HepG2 (cell line): ENCODE data around the gene SESN1. TPM values are rescaled to one million over a fixed set of nuclear protein-coding genes. Genes with fewer than 3 reads are reported as not detected.

ENCODE experiments used
- ATAC-seq: fragments of 200-7000 bp; cut with Tn5 transposase; 3 replicates; pipeline ENCODE4 v1.9.1; 2020; ENCODE audit warnings: mild to moderate bottlenecking, moderate library complexity
- BruUV-seq: library from RNA; stranded (reverse); fragments of 400-500 nt; replicated peaks from 2 replicates; lab custom pipeline; 2021; lab: Mats Ljungman, UMichigan
- CTCF ChIA-PET: fragments of 300-600 bp; formaldehyde crosslinking; extraction: SDS; loops from one replicate; lab custom pipeline; 2021; ENCODE audit warnings: low total read pairs, inconsistent platforms, low intra/inter-chr PET ratio; lab: Yijun Ruan, JAX
- POLR2A ChIA-PET: fragments of 350-600 bp; sonication (Branson Sonifier 250); formaldehyde crosslinking; loops from one replicate; lab custom pipeline; 2020; ENCODE audit warnings: antibody characterized with exemption, inconsistent platforms; lab: Yijun Ruan, JAX
- DNase-seq: peaks from one replicate; pipeline ENCODE4 v3.0.0-alpha.2; 2015; ENCODE audit warnings: low spot score
- FAIRE-seq: peaks from 3 replicates; lab custom pipeline; 2011; peaks lifted over from hg19 to GRCh38; lab: Jason Lieb, UNC
- H2AFZ ChIP-seq: one replicate; pipeline ENCODE4 v1.6.1; 2011; ENCODE audit warnings: low read length, inconsistent platforms
- H3K27ac ChIP-seq: fragments of 300-600 bp; 3 replicates; pipeline ENCODE4 v1.8.0; 2011; ENCODE audit warnings: mixed run types, mild to moderate bottlenecking, mixed read lengths, low read length, inconsistent platforms; ENCODE audit not compliant: insufficient read depth; ENCODE audit errors: extremely low read length
- H3K27me3 ChIP-seq, 2 experiments: fragments of 200-600 bp in 1 of 2; 2 replicates in 1 of 2; 3 replicates in 1 of 2; pipeline versions ENCODE4 v1.6.0 to v1.8.0; 2011; ENCODE audit warnings: low read length in 2 of 2, mild to moderate bottlenecking in 2 of 2, moderate library complexity in 2 of 2, inconsistent platforms in 1 of 2; ENCODE audit not compliant: insufficient read depth in 2 of 2, control insufficient read depth in 1 of 2
- H3K36me3 ChIP-seq, 2 experiments: fragments of 200-600 bp in 1 of 2; replicated peaks in 1 of 2; 2 replicates in 1 of 2; 3 replicates in 1 of 2; pipeline versions ENCODE4 v1.5.1 to v1.8.0; 2011; ENCODE audit warnings: low read length in 2 of 2, inconsistent platforms in 1 of 2; ENCODE audit not compliant: insufficient read depth in 2 of 2, control insufficient read depth in 1 of 2
- H3K4me1 ChIP-seq: 2 replicates; pipeline ENCODE4 v1.5.1; 2012; ENCODE audit warnings: low read length, inconsistent platforms; ENCODE audit not compliant: insufficient read depth
- H3K4me2 ChIP-seq: 2 replicates; pipeline ENCODE4 v1.6.0; 2011; ENCODE audit warnings: low read depth, low read length, inconsistent platforms
- H3K4me3 ChIP-seq, 3 experiments: fragments of 200-600 bp in 1 of 3; sonication (generic), shearing (Covaris generic) in 1 of 3; replicated peaks in 1 of 3; 2 replicates each; pipeline ENCODE4 v1.5.1; 2011 to 2016; ENCODE audit warnings: low read length in 3 of 3, inconsistent platforms in 2 of 3, low read depth in 2 of 3, mild to moderate bottlenecking in 2 of 3, control low read depth in 1 of 3, mixed read lengths in 1 of 3; ENCODE audit not compliant: insufficient read depth in 1 of 3
- H3K79me2 ChIP-seq: one replicate; pipeline ENCODE4 v1.6.1; 2011; ENCODE audit warnings: low read length, inconsistent platforms; ENCODE audit not compliant: insufficient read depth
- H3K9ac ChIP-seq: 2 replicates; pipeline ENCODE4 v1.6.0; 2011; ENCODE audit warnings: mild to moderate bottlenecking, low read depth, low read length, inconsistent platforms; ENCODE audit not compliant: insufficient read depth
- H3K9me3 ChIP-seq: 2 replicates; pipeline ENCODE4 v1.5.1; 2012; ENCODE audit warnings: mild to moderate bottlenecking, low read length
- H4K20me1 ChIP-seq: 2 replicates; pipeline ENCODE4 v1.6.0; 2011; ENCODE audit warnings: inconsistent platforms, mild to moderate bottlenecking, low read length, moderate library complexity; ENCODE audit not compliant: insufficient read depth
- HDAC6 ChIP-seq: fragments of 200-600 bp; sonication (generic); IDR thresholded peaks from 2 replicates; pipeline ENCODE4 v1.7.0; 2017; ENCODE audit warnings: mild to moderate bottlenecking, antibody characterized with exemption, low read length, low read depth
- HNRNPK ChIP-seq: fragments of 200-400 bp; formaldehyde crosslinking; IDR thresholded peaks from 2 replicates; pipeline ENCODE4 v1.6.1; 2018; ENCODE audit warnings: low read length, low read depth, moderate library complexity, mild to moderate bottlenecking; ENCODE audit not compliant: poor library complexity, severe bottlenecking
- HOXD1 ChIP-seq: sonication (generic); formaldehyde crosslinking; IDR thresholded peaks from 2 replicates; pipeline ENCODE4 v1.5.0; 2020; ENCODE audit warnings: missing genetic modification reagents
- KDM5A ChIP-seq: fragments of 200-600 bp; sonication (generic); IDR thresholded peaks from 2 replicates; pipeline ENCODE4 v1.7.0; 2018; ENCODE audit warnings: antibody characterized with exemption, mild to moderate bottlenecking, low read length, borderline replicate concordance
- PRPF4 ChIP-seq: fragments of 200-400 bp; formaldehyde crosslinking; IDR thresholded peaks from 2 replicates; pipeline ENCODE4 v1.6.1; 2016; ENCODE audit warnings: low read length, low read depth; ENCODE audit not compliant: poor library complexity, severe bottlenecking
- RBAK ChIP-seq: sonication (generic); formaldehyde crosslinking; IDR thresholded peaks from 2 replicates; pipeline ENCODE4 v1.5.1; 2020; ENCODE audit warnings: mild to moderate bottlenecking, missing genetic modification reagents
- SCMH1 ChIP-seq: sonication (generic); formaldehyde crosslinking; IDR thresholded peaks from 2 replicates; pipeline ENCODE4 v1.9.0; 2021; ENCODE audit warnings: missing genetic modification reagents, mild to moderate bottlenecking, borderline replicate concordance
- SIX1 ChIP-seq: sonication (generic); formaldehyde crosslinking; IDR thresholded peaks from 2 replicates; pipeline ENCODE4 v1.4.0; 2020; ENCODE audit warnings: missing genetic modification reagents, borderline replicate concordance
- SYNCRIP ChIP-seq: fragments of 200-400 bp; formaldehyde crosslinking; IDR thresholded peaks from 2 replicates; pipeline ENCODE4 v1.6.1; 2018; ENCODE audit warnings: mild to moderate bottlenecking, low read depth, low read length; ENCODE audit not compliant: insufficient read depth
- XRCC5 ChIP-seq: fragments of 200-400 bp; formaldehyde crosslinking; optimal IDR thresholded peaks from 2 replicates; pipeline ENCODE3; 2017; ENCODE audit warnings: mild to moderate bottlenecking, low read length
- ZNF10 ChIP-seq: sonication (generic); formaldehyde crosslinking; IDR thresholded peaks from 2 replicates; pipeline ENCODE4 v1.4.0; 2020; ENCODE audit warnings: mild to moderate bottlenecking, low read depth, missing genetic modification reagents, borderline replicate concordance
- ZNF3 ChIP-seq: IDR thresholded peaks from 2 replicates; pipeline ENCODE4 v1.7.0; 2017; ENCODE audit warnings: inconsistent platforms
- ZNF44 ChIP-seq: sonication (generic); formaldehyde crosslinking; IDR thresholded peaks from 2 replicates; pipeline ENCODE4 v1.5.1; 2020; ENCODE audit warnings: mild to moderate bottlenecking, missing genetic modification reagents
- ZNF775 ChIP-seq: sonication (generic); formaldehyde crosslinking; IDR thresholded peaks from 2 replicates; pipeline ENCODE4 v1.4.0; 2020; ENCODE audit warnings: missing genetic modification reagents, mild to moderate bottlenecking, moderate library complexity, borderline replicate concordance
- ZSCAN20 ChIP-seq: sonication (generic); formaldehyde crosslinking; IDR thresholded peaks from 2 replicates; pipeline ENCODE4 v1.4.0; 2020; ENCODE audit warnings: missing genetic modification reagents, mild to moderate bottlenecking, borderline replicate concordance
- WGBS: methylation state at CpG from one replicate; pipeline ENCODE4 v1.1.6; 2017; ENCODE audit warnings: low lambda C conversion rate; 5-methylcytosine and 5-hydroxymethylcytosine counted together
- in situ Hi-C: cut with HindIII; loops from 2 replicates; pipeline ENCODE4 v1.10.0; 2017; ENCODE audit warnings: low pct_unique_long_range_greater_than_20kb; ENCODE audit not compliant: extremely low pct_ligation_motif_present
- intact Hi-C: fragments of 100-400 bp; cut with micrococcal nuclease; formaldehyde crosslinking; loops from one replicate; pipeline ENCODE4 v1.10.0; 2022; ENCODE audit not compliant: unreplicated experiment
- polyA plus RNA-seq, 8 experiments: library from polyadenylated mRNA; depleted of rRNA in 3 of 8; stranded (reverse) in 7 of 8; unstranded in 1 of 8; fragments of >200 nt; fragmentation: Illumina TruSeq in 4 of 8; extraction: Trizol in 4 of 8; gene quantifications; 2 replicates each; pipeline versions ENCODE4 v1.2.1 to v1.2.3, GENCODE V29; 2011 to 2016; ENCODE audit warnings: low read depth in 4 of 8, missing spikeins in 1 of 8, mixed read lengths in 1 of 8; ENCODE audit not compliant: insufficient read depth in 1 of 8
- total RNA-seq, 5 experiments: library from RNA; depleted of rRNA; stranded (reverse); fragments of >200 nt; fragmentation: Illumina TruSeq; extraction: Trizol; gene quantifications; 2 replicates each; pipeline ENCODE4 v1.2.3, GENCODE V29; 2016; ENCODE audit warnings: low read depth in 1 of 5
- TF ChIP-seq, protein P1 (sequence below): sonication (generic); formaldehyde crosslinking; IDR thresholded peaks from 2 replicates; pipeline ENCODE4 v1.5.0; 2020; ENCODE audit warnings: missing genetic modification reagents
- TF ChIP-seq, protein P2 (sequence below): sonication (generic); formaldehyde crosslinking; IDR thresholded peaks from 2 replicates; pipeline ENCODE4 v1.9.0; 2022; ENCODE audit warnings: low read depth, missing genetic modification reagents
- TF ChIP-seq, protein P3 (sequence below): IDR thresholded peaks from 2 replicates; pipeline ENCODE4 v1.6.1; 2012; ENCODE audit warnings: inconsistent platforms

Gene SESN1
- total and polyA plus RNA-seq, 2 of the 13 experiments (the other 11 are each of a cell fraction or from before 2014, with no cell fraction given), result 24.9 to 44.7 TPM

DNA sequence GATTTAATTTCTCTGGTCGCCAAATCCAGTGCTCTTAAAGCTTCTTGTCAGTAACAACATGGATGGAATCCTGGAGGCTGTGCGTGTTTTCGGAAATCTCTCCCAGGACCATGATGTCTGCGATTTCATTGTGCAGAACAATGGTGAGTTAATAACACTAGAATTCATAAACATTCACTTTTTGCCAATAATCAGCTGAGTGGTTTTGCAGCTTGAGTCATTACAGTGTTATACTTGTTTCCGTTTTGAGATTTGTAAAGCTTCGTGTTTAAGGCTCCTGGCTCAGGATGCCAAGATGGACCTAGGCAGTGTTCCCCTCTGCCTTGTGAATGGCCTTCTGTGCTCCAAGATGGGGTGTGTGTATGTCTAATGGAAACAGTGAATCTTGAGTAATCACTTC, 132.7 kb downstream of the SESN1 start:
- Histone ChIP-seq H3K9ac (no peak overlapping the region), H3K27ac (no peak overlapping the region), H3K27me3 (peaks cover 0 to 10% of the 10 kb centered on the region in 2 experiments; a peak in 2 of 5 replicates), H3K79me2 (no peaks in the 10 kb centered on the region), H3K36me3 (no peaks in the 10 kb centered on the region), H3K4me1 (peaks cover 19% of the 10 kb centered on the region), H2AFZ (no peak overlapping the region), H4K20me1 (no peaks in the 10 kb centered on the region), H3K9me3 (no peaks in the 10 kb centered on the region), H3K4me2 (no peak overlapping the region), H3K4me3 (no peak overlapping the region)
- ChIA-PET POLR2A (no interaction called here), CTCF (no interaction called here)
- BruUV-seq, result no TSS peak
- 59% methylated on average over 6 of the region's 6 CpGs for WGBS
- no peak for TF ChIP-seq ZNF44 (CRISPR knock-in tag)
- no peak for TF ChIP-seq ZSCAN20
- no peak for TF ChIP-seq SYNCRIP
- no peak for TF ChIP-seq KDM5A
- no peak for TF ChIP-seq ZNF10 (CRISPR knock-in tag)
- no peak for TF ChIP-seq ZNF775 (CRISPR knock-in tag)
- TF ChIP-seq SIX1 (CRISPR knock-in tag), result no peak
- no peak for TF ChIP-seq HDAC6
- TF ChIP-seq, protein P1, sequence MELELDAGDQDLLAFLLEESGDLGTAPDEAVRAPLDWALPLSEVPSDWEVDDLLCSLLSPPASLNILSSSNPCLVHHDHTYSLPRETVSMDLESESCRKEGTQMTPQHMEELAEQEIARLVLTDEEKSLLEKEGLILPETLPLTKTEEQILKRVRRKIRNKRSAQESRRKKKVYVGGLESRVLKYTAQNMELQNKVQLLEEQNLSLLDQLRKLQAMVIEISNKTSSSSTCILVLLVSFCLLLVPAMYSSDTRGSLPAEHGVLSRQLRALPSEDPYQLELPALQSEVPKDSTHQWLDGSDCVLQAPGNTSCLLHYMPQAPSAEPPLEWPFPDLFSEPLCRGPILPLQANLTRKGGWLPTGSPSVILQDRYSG, result no peak
- no peak for TF ChIP-seq SCMH1 (CRISPR knock-in tag)
- TF ChIP-seq HOXD1 (CRISPR knock-in tag), result no peak
- TF ChIP-seq XRCC5, result no peak
- no peak for TF ChIP-seq HNRNPK
- TF ChIP-seq PRPF4, result no peak
- TF ChIP-seq RBAK, result no peak
- TF ChIP-seq, protein P2, sequence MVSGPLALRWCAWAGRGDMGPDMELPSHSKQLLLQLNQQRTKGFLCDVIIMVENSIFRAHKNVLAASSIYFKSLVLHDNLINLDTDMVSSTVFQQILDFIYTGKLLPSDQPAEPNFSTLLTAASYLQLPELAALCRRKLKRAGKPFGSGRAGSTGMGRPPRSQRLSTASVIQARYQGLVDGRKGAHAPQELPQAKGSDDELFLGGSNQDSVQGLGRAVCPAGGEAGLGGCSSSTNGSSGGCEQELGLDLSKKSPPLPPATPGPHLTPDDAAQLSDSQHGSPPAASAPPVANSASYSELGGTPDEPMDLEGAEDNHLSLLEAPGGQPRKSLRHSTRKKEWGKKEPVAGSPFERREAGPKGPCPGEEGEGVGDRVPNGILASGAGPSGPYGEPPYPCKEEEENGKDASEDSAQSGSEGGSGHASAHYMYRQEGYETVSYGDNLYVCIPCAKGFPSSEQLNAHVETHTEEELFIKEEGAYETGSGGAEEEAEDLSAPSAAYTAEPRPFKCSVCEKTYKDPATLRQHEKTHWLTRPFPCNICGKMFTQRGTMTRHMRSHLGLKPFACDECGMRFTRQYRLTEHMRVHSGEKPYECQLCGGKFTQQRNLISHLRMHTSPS (CRISPR knock-in tag), result no peak
- TF ChIP-seq, protein P3, sequence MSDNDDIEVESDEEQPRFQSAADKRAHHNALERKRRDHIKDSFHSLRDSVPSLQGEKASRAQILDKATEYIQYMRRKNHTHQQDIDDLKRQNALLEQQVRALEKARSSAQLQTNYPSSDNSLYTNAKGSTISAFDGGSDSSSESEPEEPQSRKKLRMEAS, result no peak
- no peak for TF ChIP-seq ZNF3 (CRISPR knock-in tag)
- DNase-seq, result no peak
- ATAC-seq, result no peak
- intact Hi-C loops (no loop called here), in situ Hi-C loops (no loop called here)
- FAIRE-seq, result no peak
